Raji (cell line): Measurements from ENCODE around the gene MEGF11.

ENCODE experiments used
- POLR2A ChIP-seq: IDR thresholded peaks from 2 replicates; pipeline ENCODE4 v1.6.1; 2011; ENCODE audit warnings: low read depth, low read length, control low read depth; ENCODE audit not compliant: insufficient read depth

The MEGF11 gene

DNA sequence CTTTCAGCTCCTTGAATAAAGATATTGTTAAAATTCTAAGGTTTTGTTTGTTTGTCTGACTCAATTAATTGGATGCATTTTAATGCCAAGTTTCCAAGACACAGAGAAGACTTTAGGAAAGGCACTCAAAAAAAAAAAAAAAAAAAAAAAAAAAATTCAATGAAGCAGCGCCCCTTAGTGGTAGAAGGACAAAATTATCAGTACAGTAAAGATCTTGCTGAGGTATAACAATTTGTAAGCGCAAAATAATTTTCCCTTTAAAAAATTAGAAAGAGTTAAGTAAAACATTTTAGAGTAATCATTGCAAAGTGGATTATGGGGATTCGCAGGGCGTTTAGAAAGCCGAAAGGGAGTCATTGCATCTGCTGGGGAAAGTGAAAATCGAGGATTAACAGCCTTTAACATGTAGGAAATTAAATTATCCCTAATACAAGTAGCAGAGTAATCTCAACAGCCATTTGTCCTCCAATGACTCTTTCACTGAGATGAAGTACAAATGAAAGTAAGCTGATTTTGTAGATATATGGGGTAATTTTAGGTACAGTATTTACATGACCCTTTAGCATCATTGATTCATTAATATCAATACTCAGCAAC, 34.0 kb upstream of the MEGF11 start:
- TF ChIP-seq POLR2A, result no peak

DNA sequence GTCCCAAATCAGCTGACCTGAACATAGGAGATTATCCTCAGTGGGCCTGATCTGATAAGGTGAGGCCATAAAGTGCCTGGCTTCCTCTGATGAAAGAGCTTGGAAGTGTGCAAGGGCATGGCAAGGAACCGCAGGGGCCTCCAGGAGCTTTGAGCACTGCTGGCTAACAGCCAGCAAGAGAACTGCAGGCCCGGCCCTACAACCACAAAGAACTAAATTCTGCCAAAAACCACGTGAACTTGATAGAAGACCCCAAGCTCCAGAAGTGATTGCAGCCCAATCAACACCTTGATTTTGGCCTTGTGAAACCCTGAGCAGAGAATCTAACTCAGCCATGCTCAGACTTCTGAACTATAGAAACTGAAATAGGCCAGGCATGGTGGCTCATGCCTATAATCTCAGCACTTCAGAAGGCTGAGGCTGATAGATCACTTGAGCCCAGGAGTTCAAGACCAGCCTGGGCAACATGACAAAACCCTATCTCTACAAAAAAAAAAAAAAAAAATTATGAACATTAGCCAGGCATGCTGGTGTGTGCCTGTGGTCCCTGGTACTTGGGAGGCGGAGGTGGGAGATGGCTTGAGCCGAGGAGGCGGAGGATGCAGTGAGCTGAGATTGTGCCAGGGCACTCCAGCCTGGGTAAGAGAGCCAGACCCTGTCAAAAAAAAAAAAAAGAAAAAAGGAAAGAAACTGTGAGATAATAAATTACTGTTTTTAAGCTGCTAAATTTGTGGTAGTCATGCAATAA, 32.2 kb upstream of the MEGF11 start:
- no peak for TF ChIP-seq POLR2A

DNA sequence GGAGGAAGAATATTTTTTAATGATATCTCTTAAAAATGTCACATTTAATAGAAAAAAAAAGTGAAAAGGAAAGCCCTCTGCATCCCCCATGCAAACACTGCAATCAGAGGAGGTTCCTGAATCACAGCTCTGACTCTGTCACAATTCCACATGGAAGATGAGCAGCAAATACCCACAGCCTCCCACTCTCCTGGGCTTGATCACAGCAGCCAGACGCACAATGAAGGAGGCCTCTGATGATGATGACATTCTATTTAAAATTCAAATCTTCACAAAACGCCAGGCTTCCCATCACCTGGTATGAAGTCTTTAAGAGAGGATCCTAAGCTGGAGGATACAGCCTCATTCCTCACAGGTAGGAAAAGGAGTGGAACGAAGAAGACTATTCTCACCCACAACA, 30.7 kb upstream of the MEGF11 start:
- TF ChIP-seq POLR2A, result no peak

DNA sequence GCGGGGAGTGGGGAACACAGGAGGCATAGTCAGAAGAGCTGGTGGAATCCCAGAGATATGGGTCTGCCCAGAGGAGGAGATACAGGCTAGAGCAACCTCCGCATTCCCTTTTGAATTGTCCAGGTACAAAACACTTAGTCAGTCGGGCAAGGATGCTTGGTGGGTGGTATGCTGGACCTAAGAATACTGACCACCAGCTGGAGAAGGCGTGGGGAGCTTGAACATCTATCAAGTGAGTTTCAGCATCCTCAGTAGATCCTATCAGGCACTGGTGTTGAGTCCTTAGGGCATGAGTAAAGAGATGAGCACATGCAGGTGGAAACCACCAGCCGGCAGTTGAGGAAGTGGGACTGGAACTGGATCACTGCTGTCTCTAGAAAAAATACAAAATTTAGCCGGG, 25.1 kb upstream of the MEGF11 start:
- no peak for TF ChIP-seq POLR2A

DNA sequence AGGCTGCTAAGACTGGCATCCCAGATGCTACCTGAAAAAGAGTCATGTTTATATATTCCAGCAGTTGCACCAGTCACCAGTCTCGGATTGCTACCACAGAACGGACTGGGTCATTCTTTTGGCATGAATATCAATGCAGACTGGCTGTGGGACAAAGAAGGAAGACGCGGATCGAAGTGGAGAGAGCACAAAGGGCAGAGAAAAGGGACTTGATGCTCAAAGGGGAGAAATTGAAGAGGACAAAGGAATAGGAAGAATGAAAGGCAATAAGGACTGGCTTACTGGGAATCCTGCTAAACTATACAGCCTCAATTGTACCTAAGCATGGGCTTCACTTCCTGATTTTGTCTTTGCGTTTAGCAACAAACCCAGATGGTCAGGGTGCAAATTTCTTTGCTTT, 24.5 kb upstream of the MEGF11 start:
- no peak for TF ChIP-seq POLR2A

DNA sequence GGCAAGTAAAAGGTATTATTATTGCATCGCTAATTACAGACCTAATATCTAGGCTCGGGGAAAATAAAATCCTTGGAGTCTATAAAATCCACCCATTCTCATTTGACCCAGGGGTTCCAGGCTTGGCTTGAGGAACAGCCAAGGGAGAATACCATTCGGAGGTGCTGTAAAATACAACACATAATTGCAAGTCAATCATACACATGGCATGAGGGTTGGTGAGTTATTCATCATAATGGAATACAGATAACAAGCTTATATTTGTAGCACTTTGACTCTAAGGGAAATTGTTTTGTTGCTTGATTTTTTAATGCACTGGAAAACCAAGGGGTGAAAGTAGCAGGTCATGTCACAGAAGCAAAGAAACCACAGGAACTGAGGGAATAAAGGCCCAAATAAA, 23.0 kb upstream of the MEGF11 start:
- TF ChIP-seq POLR2A, result no peak

DNA sequence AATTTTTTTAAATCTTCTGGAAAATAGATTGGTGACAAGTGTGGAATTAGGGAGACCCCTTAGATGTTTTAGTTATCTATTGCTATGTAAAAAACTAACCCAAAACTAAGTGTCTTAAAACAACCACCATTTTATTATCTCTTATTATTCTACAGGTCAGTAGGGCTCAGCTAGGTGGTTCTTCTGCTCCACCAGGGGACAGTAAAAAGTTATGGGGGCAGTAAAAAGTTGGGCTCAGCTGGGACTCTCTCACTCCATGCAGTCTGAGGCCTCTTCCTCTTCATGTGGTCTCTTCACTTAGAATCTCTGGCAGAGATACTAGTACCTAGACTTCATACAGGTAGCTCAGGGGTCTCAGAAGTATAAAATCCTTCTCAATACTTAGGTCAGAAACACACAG, 21.8 kb upstream of the MEGF11 start:
- TF ChIP-seq POLR2A, result no peak

DNA sequence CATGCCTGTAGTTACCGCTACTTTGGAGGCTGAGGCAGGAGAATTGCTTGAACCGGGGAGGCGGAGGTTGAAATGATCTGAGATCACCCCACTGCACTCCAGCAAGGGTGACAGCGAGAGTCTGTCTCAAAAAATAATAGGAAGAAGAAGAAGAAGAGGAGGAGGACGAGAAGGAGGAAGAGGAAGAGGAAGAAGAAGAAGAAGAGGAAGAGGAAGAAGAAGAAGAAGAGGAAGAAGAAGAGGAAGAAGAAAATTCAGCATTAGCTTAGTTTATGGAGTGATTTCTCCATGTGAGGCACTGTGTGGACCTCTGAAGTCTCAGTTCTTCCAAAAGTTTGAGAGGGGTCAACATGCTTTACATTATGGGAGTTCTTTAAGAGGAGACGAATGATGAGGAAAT, 17.4 kb upstream of the MEGF11 start:
- TF ChIP-seq POLR2A, result no peak

DNA sequence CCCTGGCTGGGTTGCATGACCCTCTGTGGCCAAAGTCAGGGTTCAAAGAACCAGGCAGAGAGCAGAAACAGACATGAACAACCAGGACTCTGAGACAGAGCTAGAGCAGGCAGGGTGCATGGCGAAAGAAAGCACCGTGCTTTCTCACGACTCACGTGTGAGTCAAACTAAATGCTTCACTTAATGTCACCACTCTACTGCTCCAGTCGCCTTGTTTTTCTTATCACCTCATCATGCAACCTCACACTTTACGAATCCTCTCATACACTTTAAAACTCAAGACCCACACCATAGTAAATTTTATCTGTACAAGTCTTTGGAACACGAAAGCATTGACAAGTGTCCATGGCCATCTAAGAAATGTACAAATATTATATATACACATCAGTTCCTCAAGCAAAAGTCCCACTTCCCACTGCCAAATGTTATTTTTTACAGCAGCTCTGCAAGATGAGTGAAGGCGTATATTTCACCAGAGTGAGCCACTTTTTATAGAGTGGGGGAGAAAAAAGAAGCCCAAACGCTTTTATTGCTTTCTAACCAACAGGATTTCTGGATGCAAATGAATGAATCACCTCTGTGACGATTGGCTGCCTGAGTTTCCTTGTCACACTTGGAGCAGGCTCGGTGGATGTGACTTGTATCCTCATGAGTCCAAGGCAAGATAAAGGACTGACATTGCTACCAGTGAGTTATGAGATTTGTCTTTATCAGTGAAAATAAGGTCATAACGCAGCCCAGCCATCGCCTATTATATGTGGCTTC, 16.0 kb upstream of the MEGF11 start:
- no peak for TF ChIP-seq POLR2A

DNA sequence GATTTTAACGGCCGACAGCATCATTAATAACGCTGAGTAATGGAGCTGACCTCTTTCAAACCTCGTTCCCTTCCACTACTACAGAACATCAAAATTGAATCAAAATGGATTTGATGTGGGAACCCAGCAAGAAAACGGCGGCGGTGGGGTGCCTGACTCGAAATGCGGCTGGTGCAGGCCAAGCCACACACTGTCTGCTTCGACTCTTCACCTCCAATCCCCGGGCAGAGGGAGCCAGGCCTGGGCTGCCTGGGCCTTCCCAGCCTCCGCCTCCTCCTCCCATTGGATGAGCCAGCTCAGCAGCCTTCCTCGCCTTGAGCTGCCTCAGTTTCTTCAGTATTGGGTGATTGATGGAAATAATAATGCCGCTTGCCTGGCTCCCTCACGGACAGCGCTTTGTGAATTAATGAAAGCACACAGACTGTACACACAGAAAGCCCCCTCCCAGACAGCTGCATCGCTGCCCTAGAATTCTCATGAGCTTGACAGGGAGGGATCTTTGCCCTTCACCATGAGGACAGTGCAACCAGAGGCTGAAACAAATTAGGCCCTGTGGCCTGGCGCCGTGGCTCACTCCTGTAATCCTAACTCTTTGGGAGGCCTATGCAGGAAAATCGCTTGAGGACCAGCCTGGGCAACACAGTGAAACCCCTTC, 11.4 kb upstream of the MEGF11 start:
- no peak for TF ChIP-seq POLR2A

DNA sequence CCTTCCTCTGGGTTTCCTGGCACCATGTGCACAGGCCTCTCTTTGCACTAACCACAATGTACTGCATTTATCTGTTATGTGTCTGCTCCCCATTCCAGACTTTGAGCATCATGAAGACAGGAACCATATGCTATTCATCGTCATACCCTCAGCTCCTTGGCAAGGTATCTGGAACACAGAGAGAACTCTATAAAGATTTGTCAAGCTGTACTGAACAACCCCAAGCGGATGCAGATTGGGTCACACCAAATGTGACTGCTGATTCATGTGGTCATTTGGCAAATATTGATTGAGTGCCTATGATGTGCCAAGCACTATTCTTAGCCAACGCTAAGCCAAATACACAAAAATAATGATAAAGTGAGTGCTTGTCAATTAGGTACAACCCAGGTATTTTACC, 7.5 kb upstream of the MEGF11 start:
- no peak for TF ChIP-seq POLR2A

DNA sequence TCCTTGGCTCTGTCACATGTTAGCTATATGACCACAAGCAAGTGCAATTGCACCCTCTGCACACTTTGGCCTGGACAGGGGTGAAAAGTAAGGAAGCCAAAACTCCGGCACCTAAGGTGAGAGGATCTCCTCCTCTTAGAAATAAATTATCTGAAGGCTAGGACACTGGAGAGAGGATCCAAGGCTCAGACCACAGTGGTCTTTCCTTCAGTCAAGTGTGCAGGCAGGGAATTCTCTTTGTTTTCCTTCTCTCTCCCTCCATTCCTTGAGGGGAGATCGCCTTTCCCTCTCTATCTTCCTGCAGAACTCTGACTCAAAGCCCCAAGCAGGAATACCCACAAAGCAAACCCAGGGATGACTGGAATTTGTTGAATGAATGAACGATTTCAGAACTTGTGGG, 3.1 kb upstream of the MEGF11 start:
- no peak for TF ChIP-seq POLR2A

DNA sequence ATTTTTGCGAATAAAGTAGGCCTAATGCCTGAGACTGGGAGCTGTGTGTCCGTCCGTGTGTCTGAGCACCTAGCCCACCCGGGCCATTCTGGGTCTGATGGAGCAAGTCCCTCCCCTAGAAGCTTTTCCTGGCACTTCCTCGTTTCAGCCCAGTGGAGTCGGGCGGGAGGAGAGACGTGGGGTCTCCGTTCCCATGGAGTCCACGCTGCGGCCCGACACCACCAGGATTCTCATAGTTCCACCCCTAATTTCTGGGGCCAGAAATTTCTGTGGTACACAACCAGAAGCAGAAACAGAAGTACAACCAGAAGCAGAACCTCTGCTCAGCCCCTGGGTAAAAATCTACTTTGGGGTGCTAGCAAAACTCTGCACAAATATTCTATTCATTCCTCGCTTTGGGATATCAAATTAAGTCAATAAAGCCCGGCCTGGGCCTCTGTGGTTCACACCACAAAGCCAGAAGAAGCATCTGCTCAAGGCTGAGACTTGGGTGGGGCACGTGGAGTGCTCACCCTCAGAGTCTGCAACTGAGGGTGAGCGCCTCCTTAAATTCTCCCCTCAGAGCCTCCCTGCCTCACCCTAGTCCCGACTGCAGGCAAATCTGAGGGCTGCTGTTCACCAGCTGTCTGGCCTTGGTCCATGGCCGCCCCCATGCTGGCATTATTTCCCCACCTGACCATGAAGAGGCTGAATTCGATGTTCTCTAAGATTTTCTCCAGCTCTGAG, 1.6 kb upstream of the MEGF11 start:
- TF ChIP-seq POLR2A, result no peak

DNA sequence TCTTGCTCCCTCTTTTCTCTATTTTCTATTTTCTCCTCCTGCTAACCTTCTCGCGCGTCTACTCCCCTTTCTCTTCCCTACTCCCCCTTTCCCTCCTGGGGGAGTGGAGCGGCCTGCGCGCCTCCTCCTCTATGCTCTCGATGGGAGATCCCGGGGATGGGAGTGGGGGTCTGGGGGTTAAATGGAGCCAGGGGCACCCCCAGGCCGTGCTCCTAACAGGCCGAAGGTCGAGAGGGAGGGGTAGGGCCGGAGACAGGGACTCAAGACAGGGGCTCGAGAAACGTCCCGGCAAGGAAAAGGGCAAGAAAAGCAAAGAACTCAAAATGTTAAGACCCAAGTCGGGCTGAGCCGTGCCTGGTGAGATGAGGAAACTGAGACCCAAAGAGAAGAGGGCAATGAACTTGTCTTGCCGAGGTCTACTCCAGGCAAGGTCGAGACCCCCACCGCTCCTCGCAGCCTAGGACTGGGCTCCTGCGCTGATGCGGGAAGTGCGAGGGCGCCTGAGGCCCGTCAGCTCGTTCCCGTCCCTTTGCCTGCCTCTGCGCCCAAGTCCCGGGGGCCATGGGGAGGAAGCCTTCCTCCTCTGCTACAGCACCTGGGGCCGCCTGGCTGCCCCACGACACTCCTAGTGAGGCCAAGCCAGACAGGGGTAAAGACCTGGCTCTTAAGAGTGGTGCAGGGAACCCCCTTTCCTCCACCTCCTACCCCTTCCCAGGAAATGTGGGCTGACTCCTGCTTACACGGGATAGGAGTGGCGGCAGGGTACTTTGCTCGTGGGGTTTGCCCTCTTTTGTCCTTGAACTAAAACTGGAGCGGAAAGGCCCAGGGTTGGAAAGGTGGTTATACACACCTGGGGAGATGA, 770 bp upstream of the MEGF11 start:
- TF ChIP-seq POLR2A, result no peak

DNA sequence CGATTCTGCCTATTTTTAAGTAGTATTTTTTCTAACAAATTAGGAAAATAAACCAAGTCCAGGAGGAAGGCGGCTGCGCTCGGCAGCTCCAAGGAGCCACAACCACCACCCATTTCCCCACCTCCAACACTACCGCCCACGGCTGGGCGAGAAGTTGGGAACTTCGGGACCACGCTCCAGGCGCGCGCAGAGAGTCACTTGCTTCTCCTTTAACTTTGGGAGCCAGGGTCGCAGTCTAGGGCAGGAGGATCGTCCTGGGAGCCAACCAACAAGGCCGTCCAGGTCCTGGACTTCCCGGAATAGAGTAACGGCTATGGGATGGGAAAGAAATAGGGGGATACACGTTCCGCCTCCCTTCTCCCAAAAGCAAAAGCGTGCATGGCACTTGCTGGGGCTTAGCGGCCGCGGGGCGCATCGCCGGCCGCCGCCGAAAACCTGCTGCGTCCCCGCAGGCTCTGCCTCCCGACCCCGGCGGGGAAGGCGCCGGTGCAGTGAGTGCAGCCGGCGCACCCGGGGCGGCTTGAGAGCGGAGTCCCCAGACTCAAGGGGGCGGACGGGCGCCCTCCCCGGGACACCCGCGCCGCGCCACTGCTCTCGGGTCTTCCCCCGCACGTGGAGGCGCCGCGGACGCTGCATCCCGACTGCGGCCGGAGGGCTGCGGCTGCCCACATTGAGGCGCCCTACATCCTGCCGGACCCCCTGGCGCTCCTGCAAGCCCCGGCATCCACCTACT, 699 bp downstream of the MEGF11 start:
- no peak for TF ChIP-seq POLR2A
